GM18870 (cell line): ENCODE data around the gene ARHGEF3.
"Not testable (repeated sequence)": the region's sequence is repeated elsewhere in the genome, so short reads cannot be mapped to it uniquely, and the experiment has no call there.

Experiments
- ATAC-seq: cut with Tn5 transposase; IDR thresholded peaks from one replicate; pipeline ENCODE4 v1.9.1; 2021; ENCODE audit warnings: moderate library complexity; ENCODE audit not compliant: unreplicated experiment

Gene ARHGEF3

GRCh38 chr3:56775838-56776555 is 25.8 kb downstream of the ARHGEF3 start:
- ATAC-seq: no peak

- ATAC-seq: no peak
Measured at GRCh38 chr3:56775445-56775837, 26.3 kb downstream of the ARHGEF3 start.

DNA sequence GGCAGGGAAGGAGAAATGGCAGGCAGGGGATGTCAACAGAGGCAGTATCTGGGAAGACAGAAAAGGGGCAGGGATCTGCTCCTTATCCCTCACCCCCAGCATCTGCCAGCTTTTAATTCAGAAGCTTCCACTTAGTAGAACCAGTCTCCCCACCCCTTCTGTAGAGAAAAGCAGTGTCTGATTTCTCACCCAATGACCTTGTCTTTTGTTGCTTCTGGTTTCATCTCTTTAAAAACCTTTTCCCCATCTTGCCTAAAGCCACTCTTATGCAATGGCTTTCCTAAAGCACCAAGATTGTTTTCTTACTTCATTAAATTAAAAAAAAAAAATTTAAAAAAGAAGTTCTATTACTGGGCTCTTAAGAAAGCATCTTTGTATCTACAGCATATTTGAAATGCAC is 27.8 kb downstream of the ARHGEF3 start:
- no peak for ATAC-seq

DNA sequence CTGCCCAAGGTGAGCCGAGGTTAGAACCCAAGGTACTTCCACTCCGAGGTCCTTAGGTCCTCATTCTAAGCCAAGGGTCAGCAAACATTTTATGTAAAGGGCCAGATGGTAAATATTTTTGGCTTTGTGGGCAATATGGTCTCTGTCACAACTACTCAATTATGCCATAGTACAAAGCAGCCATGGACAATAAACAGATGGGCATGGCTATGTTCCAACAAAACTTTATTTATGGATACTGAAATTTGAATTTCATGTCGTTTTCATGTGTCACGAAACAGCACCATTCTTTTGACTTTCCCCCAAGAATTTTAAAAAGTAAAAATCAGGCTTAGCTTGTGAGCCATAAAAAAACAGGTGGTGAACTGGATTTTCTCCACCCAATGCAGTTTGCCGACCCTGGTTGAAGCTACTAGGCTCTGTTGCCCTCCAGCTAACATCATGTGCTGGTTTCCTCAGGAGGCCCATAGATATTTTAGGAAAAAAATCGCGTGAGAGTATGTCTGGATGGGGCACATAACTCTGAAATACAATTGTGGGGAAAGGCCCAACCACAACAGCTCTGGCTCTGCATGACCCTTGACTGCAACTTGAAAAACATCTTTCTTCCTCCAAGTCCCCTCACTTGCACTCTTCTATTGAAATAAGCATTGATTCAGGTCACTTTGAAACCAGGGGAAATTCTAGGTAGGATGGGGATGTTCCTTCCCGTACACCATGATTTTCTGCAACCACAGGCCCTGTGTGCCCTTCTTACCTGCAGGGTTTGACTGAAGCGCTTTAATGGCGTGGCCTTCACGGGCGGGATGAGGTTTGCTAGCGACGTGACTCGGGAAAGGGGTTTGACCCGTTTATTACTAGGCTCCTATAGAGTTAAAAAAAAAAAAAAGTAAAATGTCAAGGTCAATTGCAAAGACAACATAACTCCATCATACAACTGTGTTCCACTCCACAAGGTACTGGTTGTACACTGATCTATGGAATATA is 28.5 kb downstream of the ARHGEF3 start:
- no peak for ATAC-seq

GRCh38 chr3:56771376-56771775 is 30.4 kb downstream of the ARHGEF3 start:
- ATAC-seq: no peak

DNA sequence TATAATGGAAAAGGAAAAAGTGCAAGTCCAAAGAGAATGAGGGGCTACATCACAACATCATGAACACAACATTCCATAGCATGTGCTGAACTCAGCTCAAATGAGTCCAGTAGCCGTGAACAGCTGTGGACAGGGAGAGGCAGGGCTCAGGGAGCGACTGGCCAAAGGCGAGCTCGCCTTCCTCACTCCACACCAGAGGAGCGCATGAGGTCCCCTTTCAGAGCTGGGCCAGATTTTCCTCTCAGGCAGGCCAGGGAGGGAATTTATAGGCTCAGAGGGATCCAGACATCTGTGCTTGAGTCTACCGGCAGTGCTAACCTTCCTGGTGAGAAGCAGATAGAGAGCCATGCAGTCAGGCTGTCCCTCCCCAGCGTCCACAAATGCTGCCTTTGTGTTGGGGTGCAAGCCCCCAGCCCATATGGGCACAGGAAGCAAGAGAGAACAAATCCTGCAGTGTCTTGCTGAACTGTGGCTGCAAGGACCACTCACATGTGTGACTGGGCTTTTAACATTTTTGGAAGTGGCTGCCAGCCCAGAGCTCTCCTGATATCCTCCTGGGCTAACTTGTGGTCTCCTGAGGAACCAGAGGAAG is 32.5 kb downstream of the ARHGEF3 start:
- ATAC-seq: no peak

- ATAC-seq: no peak
Measured at GRCh38 chr3:56764904-56765547, 36.7 kb downstream of the ARHGEF3 start.

DNA sequence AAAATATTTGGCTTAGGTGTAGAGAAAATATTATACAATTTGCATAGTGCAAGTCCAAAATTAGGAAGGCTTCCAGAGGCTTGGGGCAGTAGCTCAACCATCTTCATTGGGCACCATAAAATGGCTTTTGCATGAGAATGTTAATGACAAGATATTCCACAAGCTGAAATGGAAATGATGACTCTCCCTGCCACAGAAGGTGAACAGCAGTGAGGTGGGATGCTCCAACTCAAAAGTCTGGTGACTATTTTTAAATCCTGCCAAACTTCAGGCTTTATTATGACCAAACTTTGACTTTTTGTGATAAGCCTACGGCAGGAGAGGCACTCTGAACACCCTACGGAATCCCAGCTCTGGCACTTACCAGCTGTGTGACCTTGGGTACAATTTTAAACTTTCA is 37.6 kb downstream of the ARHGEF3 start:
- ATAC-seq: no peak

GRCh38 chr3:56763233-56763632 is 38.5 kb downstream of the ARHGEF3 start:
- no peak for ATAC-seq

DNA sequence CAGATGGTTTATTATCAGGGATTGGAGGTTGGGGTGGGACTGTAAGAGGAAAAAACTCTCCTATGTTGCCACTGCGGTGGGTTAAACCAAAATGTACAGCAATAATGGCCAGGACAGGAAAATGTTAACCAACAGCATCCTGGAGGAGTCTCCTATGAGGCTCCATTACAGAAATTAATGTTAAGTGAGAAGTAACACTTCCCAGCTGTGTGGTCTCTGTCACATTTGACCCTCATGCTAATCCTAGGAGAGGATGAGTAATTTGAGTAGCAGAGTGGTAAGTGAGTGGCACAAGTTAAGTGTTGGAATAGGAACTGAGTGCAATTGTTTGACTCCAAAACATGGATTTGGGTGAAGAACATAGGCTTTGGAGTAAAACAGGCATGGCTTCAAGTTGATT is 39.0 kb downstream of the ARHGEF3 start:
- ATAC-seq: no peak

GRCh38 chr3:56761887-56762651 is 39.7 kb downstream of the ARHGEF3 start:
- ATAC-seq: no peak

DNA sequence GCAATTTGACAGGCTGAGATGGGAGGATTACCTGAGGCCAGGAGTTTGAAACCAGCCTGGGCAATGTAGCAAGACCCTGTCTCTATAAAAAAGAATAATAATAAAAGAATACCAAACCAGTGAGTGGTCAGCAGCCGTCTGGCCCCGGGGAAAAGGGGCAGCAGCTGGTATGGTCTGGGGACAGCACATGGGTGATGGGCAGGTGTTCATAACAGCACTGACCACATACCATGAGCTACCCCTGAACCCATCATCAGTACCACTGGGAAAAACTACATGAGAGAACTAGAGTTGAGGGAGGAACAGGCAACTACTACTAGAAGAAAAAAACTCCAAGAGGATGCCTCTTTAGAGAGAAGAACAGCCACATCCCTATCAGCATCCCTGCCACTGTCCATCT is 40.7 kb downstream of the ARHGEF3 start:
- no peak for ATAC-seq

GRCh38 chr3:56759532-56759931 is 42.2 kb downstream of the ARHGEF3 start:
- ATAC-seq: no peak

- ATAC-seq: peak; percentile 85
Measured at GRCh38 chr3:56758539-56758981, 43.2 kb downstream of the ARHGEF3 start.

DNA sequence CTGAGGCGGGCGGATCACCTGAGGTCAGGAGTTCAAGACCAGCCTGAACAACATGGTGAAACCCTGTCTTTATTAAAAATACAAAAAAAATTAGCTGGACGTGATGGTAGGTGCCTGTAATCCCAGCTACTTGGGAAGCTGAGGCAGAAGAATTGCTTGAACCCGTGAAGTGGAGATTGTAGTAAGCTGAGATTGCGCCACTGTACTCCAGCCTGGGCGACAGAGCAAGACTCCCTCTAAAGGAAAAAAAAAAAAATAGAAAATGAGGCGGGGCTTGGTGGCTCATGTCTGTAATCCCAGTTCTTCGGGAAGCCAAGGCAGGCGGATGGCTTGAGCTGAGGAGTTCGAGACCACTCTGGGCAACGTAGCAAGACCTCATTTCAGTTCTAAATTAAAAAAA is 43.7 kb downstream of the ARHGEF3 start:
- ATAC-seq: not testable (repeated sequence)

GRCh38 chr3:56754741-56755417 is 46.9 kb downstream of the ARHGEF3 start:
- ATAC-seq: no peak

DNA sequence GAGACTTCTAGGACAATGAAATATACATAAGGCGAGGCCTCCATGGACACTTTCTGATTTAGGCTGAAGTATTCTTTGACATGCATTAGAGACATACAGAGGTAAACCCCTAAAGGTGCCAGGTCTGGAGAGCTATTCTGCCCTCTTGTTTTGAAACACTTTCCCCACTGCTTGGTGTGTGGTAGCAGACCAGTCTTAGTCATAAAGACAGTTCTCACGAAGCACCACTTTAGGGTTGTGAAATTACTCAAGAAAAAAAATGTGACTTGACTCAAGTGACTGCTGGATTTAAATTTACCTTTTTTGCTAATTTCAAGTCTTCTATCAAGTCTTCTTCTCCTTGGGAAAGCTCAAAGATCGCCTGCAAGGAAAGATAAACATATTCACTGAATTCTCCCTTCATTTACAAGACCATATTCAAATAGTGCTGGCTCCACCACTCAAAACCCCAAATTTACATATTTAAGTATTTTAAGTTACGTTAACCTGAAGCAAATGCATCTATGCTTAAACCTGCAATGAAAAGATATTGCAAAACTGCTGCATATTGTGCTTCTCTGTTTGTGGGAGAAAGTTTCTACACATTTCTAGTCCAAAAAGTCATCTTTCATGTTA is 48.4 kb downstream of the ARHGEF3 start:
- peak; percentile 91 for ATAC-seq

GRCh38 chr3:56751056-56751707 is 50.6 kb downstream of the ARHGEF3 start:
- ATAC-seq: no peak
